Liver (tissue), 9 donors: Measurements from ENCODE around the gene TIMM17A. TPM values are rescaled to one million over a fixed set of nuclear protein-coding genes. Genes with fewer than 3 reads are reported as not detected.

Experiments used
- DNase-seq: peaks from one replicate; pipeline ENCODE4 v3.0.0-alpha.2; 2017; ENCODE audit warnings: low spot score
- H3K27ac ChIP-seq, 2 donors: one replicate each; pipeline ENCODE4 v1.7.0; 2013; ENCODE audit warnings: inconsistent platforms in 2 of 2, low read length in 2 of 2, control low read depth in 1 of 2, low read depth in 1 of 2, mild to moderate bottlenecking in 1 of 2
- H3K27me3 ChIP-seq, 4 donors: one replicate each; pipeline versions ENCODE4 v1.6.1 to v1.7.0; 2013; ENCODE audit warnings: low read length in 3 of 4, inconsistent platforms in 1 of 4, mild to moderate bottlenecking in 1 of 4, moderate library complexity in 1 of 4; ENCODE audit not compliant: control insufficient read depth in 4 of 4, insufficient read depth in 4 of 4
- H3K36me3 ChIP-seq, 4 donors: one replicate each; pipeline versions ENCODE4 v1.6.1 to v1.7.0; 2013; ENCODE audit warnings: low read length in 3 of 4, mild to moderate bottlenecking in 3 of 4, low read depth in 1 of 4, moderate library complexity in 1 of 4; ENCODE audit not compliant: control insufficient read depth in 4 of 4, insufficient read depth in 3 of 4
- H3K4me1 ChIP-seq, 4 donors: one replicate each; pipeline versions ENCODE4 v1.6.1 to v1.7.0; 2013; ENCODE audit warnings: low read length in 3 of 4, mild to moderate bottlenecking in 3 of 4, moderate library complexity in 1 of 4; ENCODE audit not compliant: control insufficient read depth in 4 of 4, insufficient read depth in 4 of 4
- H3K4me3 ChIP-seq, 3 donors: one replicate each; pipeline versions ENCODE4 v1.6.1 to v1.7.0; 2013; ENCODE audit warnings: low read length in 3 of 3, control low read depth in 1 of 3, low read depth in 1 of 3, mild to moderate bottlenecking in 1 of 3
- H3K9ac ChIP-seq, 2 donors: one replicate each; pipeline ENCODE4 v1.7.0; 2013; ENCODE audit warnings: low read length in 2 of 2, mild to moderate bottlenecking in 2 of 2, moderate library complexity in 2 of 2, control low read depth in 1 of 2, low read depth in 1 of 2
- H3K9me3 ChIP-seq, 4 donors: one replicate each; pipeline versions ENCODE4 v1.6.1 to v1.7.0; 2013; ENCODE audit warnings: low read length in 3 of 4; ENCODE audit not compliant: control insufficient read depth in 4 of 4
- EGR1 ChIP-seq, 2 donors: IDR thresholded peaks; 2 replicates each; pipeline ENCODE4 v1.6.1; 2016 to 2018; ENCODE audit warnings: antibody characterized with exemption in 2 of 2, low read depth in 2 of 2
- FOXA1 ChIP-seq: IDR thresholded peaks from 2 replicates; pipeline ENCODE4 v1.6.1; 2016; ENCODE audit warnings: antibody characterized with exemption
- FOXA2 ChIP-seq: IDR thresholded peaks from 2 replicates; pipeline ENCODE4 v1.6.1; 2016; ENCODE audit warnings: antibody characterized with exemption
- GABPA ChIP-seq, 2 donors: IDR thresholded peaks in 1 of 2; conservative IDR thresholded peaks in 1 of 2; 2 replicates each; pipeline ENCODE4 v1.6.1; 2016; ENCODE audit warnings: antibody characterized with exemption in 2 of 2, mild to moderate bottlenecking in 1 of 2, moderate library complexity in 1 of 2
- HNF4A ChIP-seq, 2 donors: conservative IDR thresholded peaks; 2 replicates each; pipeline ENCODE4 v1.6.1; 2016; ENCODE audit warnings: antibody characterized with exemption in 2 of 2, mild to moderate bottlenecking in 2 of 2
- HNF4G ChIP-seq: IDR thresholded peaks from 2 replicates; pipeline ENCODE4 v1.6.1; 2016; ENCODE audit warnings: antibody characterized with exemption
- JUND ChIP-seq, 2 donors: IDR thresholded peaks; 2 replicates each; pipeline ENCODE4 v1.6.1; 2016; ENCODE audit warnings: antibody characterized with exemption in 2 of 2
- NR2F2 ChIP-seq: IDR thresholded peaks from 2 replicates; pipeline ENCODE4 v1.6.1; 2016; ENCODE audit warnings: antibody characterized with exemption
- RAD21 ChIP-seq, 2 donors: IDR thresholded peaks; 2 replicates each; pipeline ENCODE4 v1.6.1; 2016; ENCODE audit warnings: antibody characterized with exemption in 2 of 2, mild to moderate bottlenecking in 2 of 2
- RXRA ChIP-seq, 2 donors: IDR thresholded peaks; 2 replicates each; pipeline ENCODE4 v1.6.1; 2017 to 2018; ENCODE audit warnings: antibody characterized with exemption in 2 of 2, mild to moderate bottlenecking in 1 of 2
- SP1 ChIP-seq: IDR thresholded peaks from 2 replicates; pipeline ENCODE4 v1.6.1; 2018; ENCODE audit warnings: antibody characterized with exemption, mild to moderate bottlenecking
- TAF1 ChIP-seq: conservative IDR thresholded peaks from 2 replicates; pipeline ENCODE4 v1.6.1; 2016; ENCODE audit warnings: antibody characterized with exemption, mild to moderate bottlenecking
- YY1 ChIP-seq: IDR thresholded peaks from 2 replicates; pipeline ENCODE4 v1.6.1; 2016; ENCODE audit warnings: antibody characterized with exemption, mild to moderate bottlenecking
- WGBS: extraction: QIAGEN DNeasy Blood & Tissue Kit; methylation state at CpG from one replicate; pipeline ENCODE4 v1.1.7; 2013; 5-methylcytosine and 5-hydroxymethylcytosine counted together
- polyA plus RNA-seq, 2 donors: library from polyadenylated mRNA; stranded (reverse) in 1 of 2; unstranded in 1 of 2; fragments of 200-250 nt in 1 of 2; fragments of >200 nt in 1 of 2; fragmentation: Nextera tagmentation in 1 of 2; extraction: Ambion mirVana in 1 of 2; gene quantifications; one replicate each; pipeline versions ENCODE4 v1.2.1 to v1.2.3, GENCODE V29; 2013 to 2015
- total RNA-seq, 2 donors: library from RNA; depleted of rRNA; stranded (reverse); fragments of >200 nt; gene quantifications; one replicate each; pipeline ENCODE4 v1.2.3, GENCODE V29; 2014
- TF ChIP-seq, protein P1 (sequence below): IDR thresholded peaks from 2 replicates; pipeline ENCODE4 v1.6.1; 2016; ENCODE audit warnings: antibody characterized with exemption
- TF ChIP-seq, protein P2 (sequence below): IDR thresholded peaks from 2 replicates; pipeline ENCODE4 v1.6.1; 2016; ENCODE audit warnings: antibody characterized with exemption, mild to moderate bottlenecking
- TF ChIP-seq, protein P3 (sequence below): IDR thresholded peaks from 2 replicates; pipeline ENCODE4 v1.6.1; 2016; ENCODE audit warnings: antibody characterized with exemption
- TF ChIP-seq, protein P4 (sequence below): fragments of 150-350 bp; IDR thresholded peaks from 2 replicates; pipeline ENCODE4 v1.5.1; 2017; ENCODE audit warnings: improper control_type of control experiment, low read depth, low read length; ENCODE audit not compliant: missing input control
- TF ChIP-seq, protein P5 (sequence below): IDR thresholded peaks from 2 replicates; pipeline ENCODE4 v1.6.1; 2016; ENCODE audit warnings: antibody characterized with exemption
- donor health status: healthy.
- donor health status: healthy.
- donor health status: healthy.
- donor health status: healthy.
- donor health status: healthy.

TIMM17A gene
- total RNA-seq (10 to 100 TPM; 21.1 to 43.5 TPM), polyA plus RNA-seq (10 to 100 TPM; 58.4 to 72.1 TPM)

DNA sequence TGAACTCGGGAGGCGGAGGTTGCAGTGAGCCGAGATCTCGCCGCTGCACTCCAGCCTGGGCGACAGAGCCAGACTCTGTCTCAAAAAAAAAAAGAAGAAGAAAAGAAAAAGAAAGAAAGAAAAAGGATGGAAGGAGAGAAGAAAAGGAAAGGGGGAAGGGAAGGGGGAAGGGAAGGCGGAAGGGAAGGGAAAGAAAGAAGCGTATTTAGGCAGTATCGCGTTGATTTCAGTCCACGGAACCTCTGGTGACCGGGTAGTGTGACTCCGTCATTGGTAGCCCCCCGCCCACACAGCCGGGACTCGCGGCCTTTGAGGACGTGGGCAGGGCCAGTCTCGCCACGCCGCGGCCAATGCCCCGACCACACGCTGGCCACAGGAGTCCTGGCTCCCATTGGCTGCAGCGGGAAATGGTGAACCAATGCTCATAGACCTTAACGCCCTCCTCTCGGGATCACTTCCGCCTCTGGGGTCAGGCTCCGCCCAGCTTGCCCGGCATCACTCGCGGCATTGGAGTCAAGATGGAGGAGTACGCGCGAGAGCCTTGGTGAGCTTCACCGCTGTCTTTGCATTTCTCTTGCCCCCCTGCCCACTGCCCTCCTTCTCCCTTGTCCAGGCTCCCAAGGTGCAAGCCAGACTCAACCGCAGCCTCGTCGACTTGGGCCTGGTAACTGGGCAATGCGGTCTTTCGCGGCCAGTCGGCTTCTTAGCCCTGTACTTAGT, at the start of gene TIMM17A:
Gene TIMM17A, plus strand, starts transcription at position 495 of the 720 bp plus-strand sequence. Its CDS starts 24 bp downstream, at position 519.
- under 1% methylated on average over 43 of the region's 43 CpGs for WGBS
- peak; percentile 71 for TF ChIP-seq NR2F2
- TF ChIP-seq, protein P1, sequence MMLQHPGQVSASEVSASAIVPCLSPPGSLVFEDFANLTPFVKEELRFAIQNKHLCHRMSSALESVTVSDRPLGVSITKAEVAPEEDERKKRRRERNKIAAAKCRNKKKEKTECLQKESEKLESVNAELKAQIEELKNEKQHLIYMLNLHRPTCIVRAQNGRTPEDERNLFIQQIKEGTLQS: peak; percentile 6
- TF ChIP-seq, protein P2, sequence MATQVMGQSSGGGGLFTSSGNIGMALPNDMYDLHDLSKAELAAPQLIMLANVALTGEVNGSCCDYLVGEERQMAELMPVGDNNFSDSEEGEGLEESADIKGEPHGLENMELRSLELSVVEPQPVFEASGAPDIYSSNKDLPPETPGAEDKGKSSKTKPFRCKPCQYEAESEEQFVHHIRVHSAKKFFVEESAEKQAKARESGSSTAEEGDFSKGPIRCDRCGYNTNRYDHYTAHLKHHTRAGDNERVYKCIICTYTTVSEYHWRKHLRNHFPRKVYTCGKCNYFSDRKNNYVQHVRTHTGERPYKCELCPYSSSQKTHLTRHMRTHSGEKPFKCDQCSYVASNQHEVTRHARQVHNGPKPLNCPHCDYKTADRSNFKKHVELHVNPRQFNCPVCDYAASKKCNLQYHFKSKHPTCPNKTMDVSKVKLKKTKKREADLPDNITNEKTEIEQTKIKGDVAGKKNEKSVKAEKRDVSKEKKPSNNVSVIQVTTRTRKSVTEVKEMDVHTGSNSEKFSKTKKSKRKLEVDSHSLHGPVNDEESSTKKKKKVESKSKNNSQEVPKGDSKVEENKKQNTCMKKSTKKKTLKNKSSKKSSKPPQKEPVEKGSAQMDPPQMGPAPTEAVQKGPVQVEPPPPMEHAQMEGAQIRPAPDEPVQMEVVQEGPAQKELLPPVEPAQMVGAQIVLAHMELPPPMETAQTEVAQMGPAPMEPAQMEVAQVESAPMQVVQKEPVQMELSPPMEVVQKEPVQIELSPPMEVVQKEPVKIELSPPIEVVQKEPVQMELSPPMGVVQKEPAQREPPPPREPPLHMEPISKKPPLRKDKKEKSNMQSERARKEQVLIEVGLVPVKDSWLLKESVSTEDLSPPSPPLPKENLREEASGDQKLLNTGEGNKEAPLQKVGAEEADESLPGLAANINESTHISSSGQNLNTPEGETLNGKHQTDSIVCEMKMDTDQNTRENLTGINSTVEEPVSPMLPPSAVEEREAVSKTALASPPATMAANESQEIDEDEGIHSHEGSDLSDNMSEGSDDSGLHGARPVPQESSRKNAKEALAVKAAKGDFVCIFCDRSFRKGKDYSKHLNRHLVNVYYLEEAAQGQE: peak; percentile 40
- TF ChIP-seq JUND (IDR thresholded peaks at IDR 0.05): peak in 1 of 2 donors; percentile 23
- TF ChIP-seq RAD21 (IDR thresholded peaks at IDR 0.05): peak in 1 of 2 donors; percentile 37
- TF ChIP-seq, protein P3, sequence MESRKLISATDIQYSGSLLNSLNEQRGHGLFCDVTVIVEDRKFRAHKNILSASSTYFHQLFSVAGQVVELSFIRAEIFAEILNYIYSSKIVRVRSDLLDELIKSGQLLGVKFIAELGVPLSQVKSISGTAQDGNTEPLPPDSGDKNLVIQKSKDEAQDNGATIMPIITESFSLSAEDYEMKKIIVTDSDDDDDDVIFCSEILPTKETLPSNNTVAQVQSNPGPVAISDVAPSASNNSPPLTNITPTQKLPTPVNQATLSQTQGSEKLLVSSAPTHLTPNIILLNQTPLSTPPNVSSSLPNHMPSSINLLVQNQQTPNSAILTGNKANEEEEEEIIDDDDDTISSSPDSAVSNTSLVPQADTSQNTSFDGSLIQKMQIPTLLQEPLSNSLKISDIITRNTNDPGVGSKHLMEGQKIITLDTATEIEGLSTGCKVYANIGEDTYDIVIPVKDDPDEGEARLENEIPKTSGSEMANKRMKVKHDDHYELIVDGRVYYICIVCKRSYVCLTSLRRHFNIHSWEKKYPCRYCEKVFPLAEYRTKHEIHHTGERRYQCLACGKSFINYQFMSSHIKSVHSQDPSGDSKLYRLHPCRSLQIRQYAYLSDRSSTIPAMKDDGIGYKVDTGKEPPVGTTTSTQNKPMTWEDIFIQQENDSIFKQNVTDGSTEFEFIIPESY: peak; percentile 96
- TF ChIP-seq, protein P4, sequence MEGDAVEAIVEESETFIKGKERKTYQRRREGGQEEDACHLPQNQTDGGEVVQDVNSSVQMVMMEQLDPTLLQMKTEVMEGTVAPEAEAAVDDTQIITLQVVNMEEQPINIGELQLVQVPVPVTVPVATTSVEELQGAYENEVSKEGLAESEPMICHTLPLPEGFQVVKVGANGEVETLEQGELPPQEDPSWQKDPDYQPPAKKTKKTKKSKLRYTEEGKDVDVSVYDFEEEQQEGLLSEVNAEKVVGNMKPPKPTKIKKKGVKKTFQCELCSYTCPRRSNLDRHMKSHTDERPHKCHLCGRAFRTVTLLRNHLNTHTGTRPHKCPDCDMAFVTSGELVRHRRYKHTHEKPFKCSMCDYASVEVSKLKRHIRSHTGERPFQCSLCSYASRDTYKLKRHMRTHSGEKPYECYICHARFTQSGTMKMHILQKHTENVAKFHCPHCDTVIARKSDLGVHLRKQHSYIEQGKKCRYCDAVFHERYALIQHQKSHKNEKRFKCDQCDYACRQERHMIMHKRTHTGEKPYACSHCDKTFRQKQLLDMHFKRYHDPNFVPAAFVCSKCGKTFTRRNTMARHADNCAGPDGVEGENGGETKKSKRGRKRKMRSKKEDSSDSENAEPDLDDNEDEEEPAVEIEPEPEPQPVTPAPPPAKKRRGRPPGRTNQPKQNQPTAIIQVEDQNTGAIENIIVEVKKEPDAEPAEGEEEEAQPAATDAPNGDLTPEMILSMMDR: no peak
- peak in 1 of 2 donors; percentile 52 for TF ChIP-seq HNF4A (conservative IDR thresholded peaks at IDR 0.05)
- TF ChIP-seq GABPA (IDR thresholded peaks at IDR 0.05 in 1 of 2, conservative IDR thresholded peaks at IDR 0.05 in 1 of 2): peak; percentile 57 to 89
- peak; percentile 98 for TF ChIP-seq YY1
- no peak for TF ChIP-seq HNF4G
- peak; percentile 95 to 96 for TF ChIP-seq EGR1 (IDR thresholded peaks at IDR 0.05; ENCODE audit: low read depth in 2 of 2)
- peak; percentile 34 for TF ChIP-seq FOXA1
- TF ChIP-seq SP1: peak; percentile 83
- no peak for TF ChIP-seq FOXA2
- TF ChIP-seq, protein P5, sequence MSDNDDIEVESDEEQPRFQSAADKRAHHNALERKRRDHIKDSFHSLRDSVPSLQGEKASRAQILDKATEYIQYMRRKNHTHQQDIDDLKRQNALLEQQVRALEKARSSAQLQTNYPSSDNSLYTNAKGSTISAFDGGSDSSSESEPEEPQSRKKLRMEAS: peak; percentile 60
- TF ChIP-seq TAF1: peak; percentile 82
- peak; percentile 56 to 79 for TF ChIP-seq RXRA (IDR thresholded peaks at IDR 0.05)

More for the DNA sequence above, at the start of gene TIMM17A:
- H3K9me3 ChIP-seq: no peaks in the 10 kb centered on the region
- peak; percentile 93 for DNase-seq
- no peaks in the 10 kb centered on the region for H3K27me3 ChIP-seq
- peak within 1 kb of the TSS; percentile 62 to 99 (median 92) for H3K4me3 ChIP-seq
- peak within 1 kb of the TSS; percentile 88 to 96 for H3K27ac ChIP-seq
- peaks cover 5 to 15% (median 10%) of the 10 kb centered on the region in 4 donors for H3K36me3 ChIP-seq
- H3K4me1 ChIP-seq: peaks cover 0 to 21% (median 11%) of the 10 kb centered on the region in 4 donors
- peak within 1 kb of the TSS; percentile 87 to 96 for H3K9ac ChIP-seq
